MCF 10A (cell line): ENCODE results near the gene ARMC9. TPM values are rescaled to one million over a fixed set of nuclear protein-coding genes. Genes with fewer than 3 reads are reported as not detected.

Source experiments
- BruUV-seq: library from RNA; stranded (reverse); fragments of 400-500 nt; replicated peaks from 2 replicates; lab custom pipeline; 2021; lab: Mats Ljungman, UMichigan
- CTCF ChIA-PET: fragments of 300-600 bp; sonication (Branson Sonifier 250); formaldehyde crosslinking; extraction: SDS; loops from one replicate; lab custom pipeline; 2021; ENCODE audit warnings: antibody characterized with exemption, inconsistent platforms; lab: Yijun Ruan, JAX
- POLR2A ChIA-PET: fragments of 300-600, 350-650 bp; sonication (Branson Sonifier 250); formaldehyde crosslinking; extraction: SDS; loops from one replicate; lab custom pipeline; 2020; ENCODE audit warnings: antibody characterized with exemption, inconsistent platforms; lab: Yijun Ruan, JAX
- DNase-seq: peaks from one replicate; pipeline ENCODE4 v3.0.0-alpha.2; 2018; ENCODE audit not compliant: unreplicated experiment
- H3K27ac Mint-ChIP-seq: one replicate; pipeline ENCODE4 v1.8.0; 2022; ENCODE audit warnings: mild to moderate bottlenecking, low read depth, mixed read lengths; ENCODE audit not compliant: unreplicated experiment
- H3K27me3 Mint-ChIP-seq: one replicate; pipeline ENCODE4 v1.8.0; 2022; ENCODE audit warnings: mixed read lengths; ENCODE audit not compliant: insufficient read depth, unreplicated experiment
- H3K36me3 Mint-ChIP-seq: one replicate; pipeline ENCODE4 v1.8.0; 2022; ENCODE audit warnings: mild to moderate bottlenecking, moderate library complexity, mixed read lengths; ENCODE audit not compliant: insufficient read depth, unreplicated experiment
- H3K4me1 Mint-ChIP-seq: one replicate; pipeline ENCODE4 v1.8.0; 2022; ENCODE audit warnings: mixed read lengths; ENCODE audit not compliant: insufficient read depth, unreplicated experiment
- H3K4me3 Mint-ChIP-seq: one replicate; pipeline ENCODE4 v1.8.0; 2022; ENCODE audit warnings: mild to moderate bottlenecking, moderate library complexity, mixed read lengths; ENCODE audit not compliant: unreplicated experiment
- H3K9me3 Mint-ChIP-seq: one replicate; pipeline ENCODE4 v1.8.0; 2022; ENCODE audit warnings: mixed read lengths; ENCODE audit not compliant: unreplicated experiment
- intact Hi-C: fragments of 100-400 bp; cut with micrococcal nuclease; formaldehyde crosslinking; loops from 2 replicates; pipeline ENCODE4 v1.14.1; 2022
- total RNA-seq: library from RNA; stranded (reverse); gene quantifications from 2 replicates; pipeline ENCODE4 v1.2.3, GENCODE V29; 2022
- TF ChIP-seq, protein P1 (sequence below): fragments of 200-600 bp; IDR thresholded peaks from one replicate; pipeline ENCODE4 v1.8.0; 2022; ENCODE audit warnings: antibody characterized with exemption, mild to moderate bottlenecking; ENCODE audit not compliant: unreplicated experiment

The ARMC9 gene
- total RNA-seq, 1 experiment from 2014 or later, result 16.5 TPM

DNA sequence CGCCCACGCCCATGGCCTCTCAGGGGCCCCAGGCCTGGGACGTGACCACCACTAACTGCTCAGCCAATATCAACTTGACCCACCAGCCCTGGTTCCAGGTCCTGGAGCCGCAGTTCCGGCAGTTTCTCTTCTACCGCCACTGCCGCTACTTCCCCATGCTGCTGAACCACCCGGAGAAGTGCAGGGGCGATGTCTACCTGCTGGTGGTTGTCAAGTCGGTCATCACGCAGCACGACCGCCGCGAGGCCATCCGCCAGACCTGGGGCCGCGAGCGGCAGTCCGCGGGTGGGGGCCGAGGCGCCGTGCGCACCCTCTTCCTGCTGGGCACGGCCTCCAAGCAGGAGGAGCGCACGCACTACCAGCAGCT is 199.5 kb downstream of the ARMC9 start:
- ChIA-PET CTCF (interaction anchor here (1.3 kb wide), 1 partner anchor 148 kb away, joined by 6 read pairs; no protein-coding TSS in a partner anchor), POLR2A (no interaction called here)
- intact Hi-C loops, result no loop called here
- no peaks in the 10 kb centered on the region for H3K36me3 Mint-ChIP-seq
- BruUV-seq, result no TSS peak
- no peak for DNase-seq
- TF ChIP-seq, protein P1, sequence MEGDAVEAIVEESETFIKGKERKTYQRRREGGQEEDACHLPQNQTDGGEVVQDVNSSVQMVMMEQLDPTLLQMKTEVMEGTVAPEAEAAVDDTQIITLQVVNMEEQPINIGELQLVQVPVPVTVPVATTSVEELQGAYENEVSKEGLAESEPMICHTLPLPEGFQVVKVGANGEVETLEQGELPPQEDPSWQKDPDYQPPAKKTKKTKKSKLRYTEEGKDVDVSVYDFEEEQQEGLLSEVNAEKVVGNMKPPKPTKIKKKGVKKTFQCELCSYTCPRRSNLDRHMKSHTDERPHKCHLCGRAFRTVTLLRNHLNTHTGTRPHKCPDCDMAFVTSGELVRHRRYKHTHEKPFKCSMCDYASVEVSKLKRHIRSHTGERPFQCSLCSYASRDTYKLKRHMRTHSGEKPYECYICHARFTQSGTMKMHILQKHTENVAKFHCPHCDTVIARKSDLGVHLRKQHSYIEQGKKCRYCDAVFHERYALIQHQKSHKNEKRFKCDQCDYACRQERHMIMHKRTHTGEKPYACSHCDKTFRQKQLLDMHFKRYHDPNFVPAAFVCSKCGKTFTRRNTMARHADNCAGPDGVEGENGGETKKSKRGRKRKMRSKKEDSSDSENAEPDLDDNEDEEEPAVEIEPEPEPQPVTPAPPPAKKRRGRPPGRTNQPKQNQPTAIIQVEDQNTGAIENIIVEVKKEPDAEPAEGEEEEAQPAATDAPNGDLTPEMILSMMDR, result no peak
- no peak overlapping the region for H3K27ac Mint-ChIP-seq
- no peak overlapping the region for H3K4me3 Mint-ChIP-seq
- no peaks in the 10 kb centered on the region for H3K4me1 Mint-ChIP-seq
- H3K27me3 Mint-ChIP-seq, result no peaks in the 10 kb centered on the region
- no peaks in the 10 kb centered on the region for H3K9me3 Mint-ChIP-seq

- H3K36me3 Mint-ChIP-seq, result no peaks in the 10 kb centered on the region
- no TSS peak for BruUV-seq
- H3K4me3 Mint-ChIP-seq, result no peak overlapping the region
- intact Hi-C loops, result no loop called here
- CTCF ChIA-PET, result interaction anchor here (0.6 to 2.6 kb wide), 3 partner anchors 11 to 171 kb away, joined by 3 to 16 read pairs (median 7); no protein-coding TSS in a partner anchor
- TF ChIP-seq, protein P1, result no peak
- no peak for DNase-seq
- POLR2A ChIA-PET, result no interaction called here
- H3K9me3 Mint-ChIP-seq, result no peaks in the 10 kb centered on the region
- no peaks in the 10 kb centered on the region for H3K27me3 Mint-ChIP-seq
- H3K27ac Mint-ChIP-seq, result no peak overlapping the region
- no peaks in the 10 kb centered on the region for H3K4me1 Mint-ChIP-seq
Observed at GRCh38 chr2:231398585-231398984, 200.2 kb downstream of the ARMC9 start.

DNA sequence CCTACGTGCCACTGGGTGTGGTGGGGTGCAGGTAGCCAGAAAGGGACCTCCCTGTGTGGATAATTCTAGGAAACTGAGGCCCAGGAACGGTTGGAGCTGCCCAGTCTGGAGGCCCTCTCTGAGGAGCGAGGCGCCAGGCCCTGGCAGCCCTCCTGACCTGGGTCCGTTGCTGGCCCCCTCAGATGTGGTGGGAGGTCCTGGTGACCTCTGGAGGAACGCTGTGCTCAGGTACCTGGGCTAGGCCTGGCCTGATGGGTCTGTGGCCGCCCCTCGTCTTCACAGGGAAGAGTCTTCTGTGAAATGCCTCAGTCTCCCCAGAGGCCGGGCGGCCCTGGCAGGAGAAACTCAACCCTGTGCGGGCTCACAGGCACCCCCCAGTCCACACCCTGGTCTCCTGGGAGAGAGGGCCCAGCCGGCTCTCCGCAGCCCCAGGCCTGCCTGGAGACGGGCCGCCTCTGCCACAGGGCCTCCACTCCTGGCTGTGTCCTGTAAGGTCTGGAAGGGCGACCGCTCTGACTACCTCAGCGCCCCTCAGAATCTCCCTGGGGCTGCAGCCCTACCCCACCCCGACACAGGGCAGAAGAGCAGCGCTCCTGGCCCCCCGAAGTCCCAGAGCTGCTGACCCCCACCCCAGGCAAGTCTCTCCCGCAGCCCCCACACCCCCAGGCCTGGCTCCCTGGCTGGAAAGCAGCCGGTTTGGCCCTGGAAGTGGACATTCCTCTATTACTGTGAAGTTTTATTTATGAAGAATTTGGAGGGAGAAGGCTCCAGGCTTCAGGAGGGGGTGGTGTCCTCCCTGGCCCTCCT is 200.8 kb downstream of the ARMC9 start:
- no TSS peak for BruUV-seq
- POLR2A ChIA-PET, result no interaction called here
- no peak overlapping the region for H3K27ac Mint-ChIP-seq

More for the DNA sequence above, 200.8 kb downstream of the ARMC9 start:
- Mint-ChIP-seq H3K4me3 (no peak overlapping the region), H3K9me3 (no peaks in the 10 kb centered on the region), H3K36me3 (no peaks in the 10 kb centered on the region), H3K4me1 (no peaks in the 10 kb centered on the region), H3K27me3 (no peaks in the 10 kb centered on the region)
- intact Hi-C loops, result no loop called here
- no peak for DNase-seq
- TF ChIP-seq, protein P1, result no peak
- CTCF ChIA-PET, result interaction anchor here (0.9 to 2.6 kb wide), 11 partner anchors 9 to 172 kb away, joined by 3 to 21 read pairs (median 7); no protein-coding TSS in a partner anchor
